ENCODE data around the gene PEX26.
"Not testable (repeated sequence)": the region's sequence is repeated elsewhere in the genome, so short reads cannot be mapped to it uniquely, and the experiment has no call there.

PEX26 gene

GRCh38 chr22:18119409-18120110 lies 41.8 kb downstream of the PEX26 start:
- DNase-seq (ENCODE audit: low read depth), result no peak

DNA sequence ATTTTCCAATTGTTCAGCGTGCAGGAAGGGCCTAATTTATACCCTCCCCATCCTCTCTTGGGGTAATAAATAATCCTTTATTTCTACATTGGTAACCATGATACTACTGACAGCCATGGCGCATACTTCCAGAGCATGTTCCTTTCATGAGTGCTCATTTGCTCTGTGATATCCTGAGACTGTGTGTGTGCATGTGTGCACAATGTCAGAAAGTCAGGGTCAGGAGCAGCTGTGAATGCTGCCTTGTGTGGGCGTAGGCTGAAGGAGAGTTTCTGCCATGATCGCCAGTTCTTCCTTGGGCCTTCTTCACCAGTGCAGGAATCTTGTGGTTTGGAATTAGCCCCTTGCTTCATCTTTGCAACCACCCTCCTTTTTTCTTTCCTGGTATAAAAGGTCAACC lies 43.1 kb downstream of the PEX26 start:
- DNase-seq (ENCODE audit: low read depth), result no peak

- no peak for DNase-seq (ENCODE audit: low read depth)
Observed at GRCh38 chr22:18121506-18121905, 43.7 kb downstream of the PEX26 start.

GRCh38 chr22:18121954-18122554 lies 44.3 kb downstream of the PEX26 start:
- no peak for DNase-seq (ENCODE audit: low read depth)

GRCh38 chr22:18123476-18124025 lies 45.8 kb downstream of the PEX26 start:
- DNase-seq (ENCODE audit: low read depth), result not testable (repeated sequence)

DNA sequence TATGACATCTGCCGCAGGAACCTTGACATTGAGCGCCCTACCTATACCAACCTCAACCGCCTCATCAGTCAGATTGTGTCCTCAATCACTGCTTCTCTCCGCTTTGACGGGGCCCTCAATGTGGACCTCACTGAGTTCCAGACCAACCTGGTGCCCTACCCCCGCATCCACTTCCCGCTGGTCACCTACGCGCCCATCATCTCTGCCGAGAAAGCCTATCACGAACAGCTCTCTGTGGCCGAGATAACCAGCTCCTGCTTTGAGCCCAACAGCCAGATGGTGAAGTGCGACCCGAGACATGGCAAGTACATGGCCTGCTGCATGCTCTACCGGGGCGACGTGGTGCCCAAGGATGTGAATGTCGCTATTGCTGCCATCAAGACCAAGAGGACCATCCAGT lies 48.8 kb downstream of the PEX26 start:
- DNase-seq (ENCODE audit: low read depth), result no peak

GRCh38 chr22:18130018-18130417 lies 52.2 kb downstream of the PEX26 start:
- no peak for DNase-seq (ENCODE audit: low read depth)

DNA sequence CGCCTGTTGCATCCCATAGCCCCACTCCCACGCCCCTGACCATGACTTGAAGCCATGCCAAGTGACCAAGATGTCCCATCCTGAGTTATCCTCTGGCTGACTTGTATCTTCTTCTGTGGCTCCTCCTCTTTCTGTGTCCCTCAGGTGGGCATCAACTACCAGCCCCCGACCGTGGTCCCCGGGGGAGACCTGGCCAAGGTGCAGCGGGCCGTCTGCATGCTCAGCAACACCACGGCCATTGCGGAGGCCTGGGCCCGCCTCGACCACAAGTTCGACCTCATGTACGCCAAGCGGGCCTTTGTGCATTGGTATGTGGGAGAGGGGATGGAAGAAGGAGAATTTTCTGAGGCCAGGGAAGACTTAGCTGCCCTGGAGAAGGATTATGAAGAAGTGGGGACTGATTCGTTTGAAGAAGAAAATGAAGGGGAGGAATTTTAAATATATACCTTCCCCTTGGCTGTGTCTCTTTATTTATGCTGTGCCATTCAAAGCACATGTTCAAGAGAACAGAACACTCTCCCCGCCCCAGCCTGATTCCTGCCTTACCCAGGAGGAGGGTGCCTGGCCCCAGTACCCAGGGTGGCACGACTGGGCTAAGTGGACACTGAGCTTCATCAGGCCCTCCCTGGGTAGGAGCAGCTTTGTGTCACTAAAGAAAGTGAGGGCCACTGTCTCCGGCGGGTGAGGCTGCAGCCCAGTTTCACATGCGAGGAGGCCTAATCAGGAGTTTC lies 53.1 kb downstream of the PEX26 start:
- DNase-seq (ENCODE audit: low read depth), result no peak

DNA sequence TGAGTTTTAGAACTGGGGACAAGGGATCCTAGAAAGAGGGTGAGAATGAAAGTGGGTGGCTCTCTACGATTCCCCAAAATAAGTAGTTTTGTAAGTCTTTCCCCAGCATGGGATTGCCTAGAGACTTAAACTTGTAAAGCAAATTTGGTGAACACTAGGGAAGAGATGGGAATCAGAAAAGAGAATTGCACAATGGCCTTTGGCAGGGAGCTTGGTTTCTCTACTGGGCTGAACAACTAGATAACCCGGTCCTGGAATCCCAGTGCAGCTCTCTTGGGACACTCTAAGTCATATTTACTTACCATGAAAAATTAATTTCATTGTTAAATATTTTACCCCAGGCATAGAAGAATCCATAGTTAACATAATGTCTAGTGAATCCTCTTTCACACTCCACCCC lies 55.7 kb downstream of the PEX26 start:
- no peak for DNase-seq (ENCODE audit: low read depth)

DNA sequence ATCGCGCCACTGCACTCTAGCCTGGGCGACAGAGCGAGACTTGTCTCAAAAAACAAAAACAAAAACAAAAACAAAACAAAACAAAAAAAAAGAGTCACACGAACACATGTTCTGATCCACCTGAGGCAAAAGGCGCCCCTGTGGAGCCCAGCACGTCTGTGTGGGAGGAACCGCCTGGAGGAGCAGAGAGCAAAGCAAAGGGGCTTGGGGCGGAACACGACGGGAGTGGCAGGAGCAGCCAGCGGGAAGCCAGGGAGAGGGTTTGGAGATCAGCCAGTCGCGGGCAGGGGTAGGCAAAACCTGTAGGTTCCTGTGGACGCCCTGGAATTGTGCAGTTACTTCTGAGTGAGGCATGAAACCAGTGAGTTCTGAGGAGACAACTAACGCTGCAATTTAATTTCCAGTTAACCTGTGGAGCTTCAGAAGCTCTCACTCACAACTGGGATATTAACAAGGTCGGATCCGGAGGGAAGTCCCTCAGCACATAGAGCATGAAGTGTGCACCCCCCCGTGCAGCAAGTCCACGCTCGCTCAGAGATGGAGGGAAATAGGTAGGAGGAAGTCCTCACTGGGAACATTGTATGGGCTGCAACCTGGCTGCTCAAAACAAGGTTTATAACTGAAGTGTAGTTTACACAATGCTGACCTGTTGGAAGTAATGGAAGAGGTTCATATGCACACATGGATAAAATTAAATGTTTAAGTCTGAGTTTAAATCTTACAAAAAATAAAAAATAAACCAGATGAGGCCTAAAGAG lies 59.0 kb downstream of the PEX26 start:
- DNase-seq (ENCODE audit: low read depth), result no peak

DNA sequence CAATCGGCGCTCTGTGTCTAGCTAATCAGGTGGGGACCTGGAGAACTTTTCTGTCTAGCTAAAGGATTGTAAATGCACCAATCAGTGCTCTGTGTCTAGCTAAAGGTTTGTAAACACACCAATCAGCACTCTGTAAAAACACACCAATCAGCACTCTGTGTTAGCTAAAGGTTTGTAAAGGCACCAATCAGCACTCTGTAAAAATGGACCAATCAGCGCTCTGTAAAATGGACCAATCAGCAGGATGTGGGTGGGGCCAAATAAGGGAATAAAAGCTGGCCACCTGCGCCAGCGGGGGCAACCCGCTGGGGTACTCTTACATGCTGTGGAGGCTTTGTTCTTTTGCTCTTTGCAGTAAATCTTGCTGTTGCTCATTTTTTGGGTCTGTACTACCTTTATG lies 63.2 kb downstream of the PEX26 start:
- not testable (repeated sequence) for DNase-seq (ENCODE audit: low read depth)

DNA sequence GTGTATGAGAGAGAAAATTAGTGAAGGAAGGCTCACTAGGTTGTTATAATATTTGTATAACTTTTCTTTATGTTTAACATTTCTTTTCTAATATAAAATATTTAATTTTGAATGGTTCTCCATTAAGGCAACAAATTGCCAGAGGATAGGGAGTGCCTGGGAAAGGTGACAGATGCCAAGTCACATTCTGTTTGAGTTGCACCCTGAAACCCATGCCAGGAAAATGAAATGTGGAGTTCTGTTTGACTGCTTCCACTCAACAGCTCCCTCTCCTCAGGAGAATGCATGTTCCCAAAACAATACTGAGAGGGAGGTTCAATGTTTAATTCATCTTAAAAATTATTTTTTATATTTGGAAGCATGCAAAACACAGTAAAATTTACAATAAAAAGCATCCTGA lies 66.3 kb downstream of the PEX26 start:
- DNase-seq (ENCODE audit: low read depth), result no peak

- DNase-seq (ENCODE audit: low read depth), result no peak
Observed at GRCh38 chr22:18145676-18146388, 68.0 kb downstream of the PEX26 start.

DNA sequence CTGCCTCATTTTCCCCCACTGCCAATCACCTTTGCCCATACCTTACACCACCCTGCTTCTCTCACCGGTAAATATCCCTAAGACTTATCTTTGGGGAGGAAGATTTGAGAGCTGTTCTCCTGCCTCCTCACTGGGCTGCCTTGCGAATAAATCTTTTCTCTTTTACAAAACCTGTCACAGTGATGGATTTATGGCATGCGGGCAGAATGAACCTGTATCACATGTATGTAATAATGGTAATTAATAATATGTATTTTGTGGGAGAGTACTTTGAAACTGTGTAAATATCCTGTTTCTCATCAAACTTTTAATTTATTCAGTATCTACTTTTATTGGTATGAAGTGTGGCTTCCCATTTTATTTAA lies 68.6 kb downstream of the PEX26 start:
- no peak for DNase-seq (ENCODE audit: low read depth)

DNA sequence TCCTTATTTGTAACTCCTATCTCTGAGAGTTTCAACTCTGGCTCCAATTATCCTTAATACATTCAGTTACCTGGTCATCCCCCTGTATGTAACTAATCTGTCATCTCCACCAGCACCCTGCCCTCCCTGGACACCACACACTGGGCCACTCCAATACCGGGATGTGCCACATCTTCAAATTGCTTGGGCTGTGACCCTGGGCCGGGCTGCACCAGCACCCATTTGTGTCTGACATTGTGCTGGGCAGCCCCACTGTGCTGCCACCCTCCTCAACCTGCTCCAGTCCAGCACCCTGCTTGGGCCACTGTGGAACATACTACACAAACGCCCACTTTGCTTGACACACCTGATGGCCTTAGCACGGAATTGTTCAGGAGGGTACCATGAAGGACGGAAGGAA lies 70.0 kb downstream of the PEX26 start:
- DNase-seq (ENCODE audit: low read depth), result no peak

- DNase-seq (ENCODE audit: low read depth), result no peak
Observed at GRCh38 chr22:18148293-18148965, 70.6 kb downstream of the PEX26 start.

DNA sequence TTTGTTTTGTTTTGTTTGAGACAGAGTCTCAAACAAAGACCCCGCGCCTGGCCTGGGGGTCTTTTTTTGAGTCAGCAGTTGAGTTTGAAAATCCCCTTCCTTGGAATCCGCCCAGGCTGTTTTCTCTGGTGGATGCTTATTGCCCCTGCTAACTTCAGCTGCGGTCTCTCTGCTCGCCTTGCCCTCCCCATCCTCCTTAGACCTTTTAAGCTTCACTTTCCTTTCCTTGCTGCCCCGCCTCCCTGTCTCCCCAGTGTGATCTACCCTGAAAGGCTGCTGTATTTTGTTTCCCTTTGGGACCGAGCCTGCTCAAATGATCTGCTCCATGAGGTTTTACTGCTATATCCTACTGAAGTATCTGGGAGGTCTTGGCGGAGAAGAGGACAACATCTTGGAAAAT lies 74.7 kb downstream of the PEX26 start:
- DNase-seq (ENCODE audit: low read depth), result no peak

GRCh38 chr22:18154821-18155390 lies 77.1 kb downstream of the PEX26 start:
- no peak for DNase-seq (ENCODE audit: low read depth)
